ENCODE measurements around the gene TSPAN9. TPM values are rescaled to one million over a fixed set of nuclear protein-coding genes. Genes with fewer than 3 reads are reported as not detected.

Gene TSPAN9
- total and polyA plus RNA-seq, 3 donors from 2014 or later: 14.2 to 23.5 (median 19.8) TPM

- no peak for DNase-seq
- H3K4me3 ChIP-seq: no peak overlapping the region
- TF ChIP-seq CTCF (IDR thresholded peaks at IDR 0.05): no peak
- TF ChIP-seq POLR2A (IDR thresholded peaks at IDR 0.05): no peak
- H3K36me3 ChIP-seq (ENCODE audit: low read depth, missing control alignments): no peaks in the 10 kb centered on the region
- H3K27me3 ChIP-seq: no peaks in the 10 kb centered on the region
- intact Hi-C loops (cut with DNase I; ENCODE audit: low total_unique reads): no loop called here
- peaks cover 15% of the 10 kb centered on the region for H3K4me1 ChIP-seq
- no peaks in the 10 kb centered on the region for H3K9me3 ChIP-seq
- WGBS, 2 donors: 72 to 77% methylated on average over 6 of the region's 6 CpGs
- no peak overlapping the region for H3K27ac ChIP-seq
Measured at GRCh38 chr12:3186546-3187215, 109.5 kb downstream of the TSPAN9 start.

- Histone ChIP-seq H3K27ac (no peak overlapping the region), H3K4me1 (peaks cover 15% of the 10 kb centered on the region), H3K4me3 (no peak overlapping the region), H3K36me3 (ENCODE audit: low read depth, missing control alignments) (no peaks in the 10 kb centered on the region), H3K27me3 (no peaks in the 10 kb centered on the region), H3K9me3 (no peaks in the 10 kb centered on the region)
- whole genome bisulfite sequencing, 2 donors: 87% methylated on average over 8 to 17 of the region's 17 CpGs
- no peak for DNase-seq
- TF ChIP-seq POLR2A (IDR thresholded peaks at IDR 0.05) (no peak), CTCF (IDR thresholded peaks at IDR 0.05) (no peak)
- intact Hi-C loops (cut with DNase I; ENCODE audit: low total_unique reads): no loop called here
Measured at GRCh38 chr12:3187846-3188770, 110.9 kb downstream of the TSPAN9 start.

GRCh38 chr12:3189282-3189681 is 112.1 kb downstream of the TSPAN9 start:
- H3K4me3 ChIP-seq: no peak overlapping the region
- no peak for TF ChIP-seq POLR2A (IDR thresholded peaks at IDR 0.05)
- no peak for TF ChIP-seq CTCF (IDR thresholded peaks at IDR 0.05)
- peaks cover 15% of the 10 kb centered on the region for H3K4me1 ChIP-seq
- no peak overlapping the region for H3K27ac ChIP-seq
- 45 to 50% methylated on average over 2 of the region's 2 CpGs for WGBS, 2 donors
- no peak for DNase-seq
- intact Hi-C loops (cut with DNase I; ENCODE audit: low total_unique reads): no loop called here
- H3K27me3 ChIP-seq: no peaks in the 10 kb centered on the region
- no peaks in the 10 kb centered on the region for H3K9me3 ChIP-seq
- H3K36me3 ChIP-seq (ENCODE audit: low read depth, missing control alignments): no peaks in the 10 kb centered on the region

GRCh38 chr12:3190101-3190500 is 112.9 kb downstream of the TSPAN9 start:
- intact Hi-C loops (cut with DNase I; ENCODE audit: low total_unique reads): no loop called here
- H3K4me1 ChIP-seq: peaks cover 10% of the 10 kb centered on the region
- H3K36me3 ChIP-seq (ENCODE audit: low read depth, missing control alignments): no peaks in the 10 kb centered on the region
- H3K9me3 ChIP-seq: no peaks in the 10 kb centered on the region
- no peak overlapping the region for H3K4me3 ChIP-seq
- 54 to 60% methylated on average over 9 of the region's 9 CpGs for WGBS, 2 donors
- no peaks in the 10 kb centered on the region for H3K27me3 ChIP-seq
- DNase-seq: no peak
- no peak for TF ChIP-seq CTCF (IDR thresholded peaks at IDR 0.05)
- TF ChIP-seq POLR2A (IDR thresholded peaks at IDR 0.05): no peak
- H3K27ac ChIP-seq: no peak overlapping the region

All from testis (tissue), 3 donors.